ENCODE measurements around the gene RNF114. TPM values are rescaled to one million over a fixed set of nuclear protein-coding genes. Genes with fewer than 3 reads are reported as not detected.

RNF114 gene
- total RNA-seq, 1 experiment from 2014 or later: 88.1 TPM

DNA sequence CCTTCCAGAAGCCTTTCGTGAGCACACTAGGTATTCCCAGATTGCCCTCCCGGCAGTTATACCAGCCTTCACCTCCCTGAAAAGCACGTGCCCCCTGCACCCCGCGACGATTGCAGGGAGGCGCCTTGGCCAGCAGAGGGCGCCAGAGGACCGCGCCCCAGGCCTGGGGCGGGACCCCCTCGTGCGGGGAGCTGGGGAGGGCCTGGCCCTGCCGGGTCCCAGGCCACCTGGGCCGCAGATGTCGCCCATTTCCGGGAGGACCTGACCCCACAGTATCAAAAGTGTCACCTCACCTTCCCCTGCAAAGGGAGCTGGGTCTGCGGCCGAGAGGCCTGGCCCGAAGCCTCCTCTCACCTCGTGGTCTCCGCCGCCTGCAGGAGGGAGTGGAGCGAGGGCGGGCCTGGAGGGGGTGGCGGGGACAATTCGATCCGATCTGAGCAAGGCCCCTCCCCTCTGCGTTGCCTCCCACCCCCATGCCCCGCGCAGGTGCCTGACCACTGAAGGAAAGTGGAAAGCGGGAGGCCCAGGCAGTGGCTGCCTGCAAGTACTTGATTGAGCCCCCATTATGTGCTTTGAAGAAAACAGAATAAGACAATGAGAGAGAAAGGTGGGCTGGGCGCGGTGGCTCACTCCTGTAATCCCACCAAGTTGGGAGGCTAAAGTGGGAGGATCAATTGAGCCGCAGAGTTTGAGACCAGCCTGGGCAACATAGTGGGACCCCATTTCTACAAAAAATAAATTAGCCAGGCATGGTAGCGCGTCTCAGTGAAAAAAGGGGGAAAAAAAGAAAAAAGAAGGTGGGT, 43.0 kb downstream of the RNF114 start (continued):
- TF ChIP-seq, protein P1, sequence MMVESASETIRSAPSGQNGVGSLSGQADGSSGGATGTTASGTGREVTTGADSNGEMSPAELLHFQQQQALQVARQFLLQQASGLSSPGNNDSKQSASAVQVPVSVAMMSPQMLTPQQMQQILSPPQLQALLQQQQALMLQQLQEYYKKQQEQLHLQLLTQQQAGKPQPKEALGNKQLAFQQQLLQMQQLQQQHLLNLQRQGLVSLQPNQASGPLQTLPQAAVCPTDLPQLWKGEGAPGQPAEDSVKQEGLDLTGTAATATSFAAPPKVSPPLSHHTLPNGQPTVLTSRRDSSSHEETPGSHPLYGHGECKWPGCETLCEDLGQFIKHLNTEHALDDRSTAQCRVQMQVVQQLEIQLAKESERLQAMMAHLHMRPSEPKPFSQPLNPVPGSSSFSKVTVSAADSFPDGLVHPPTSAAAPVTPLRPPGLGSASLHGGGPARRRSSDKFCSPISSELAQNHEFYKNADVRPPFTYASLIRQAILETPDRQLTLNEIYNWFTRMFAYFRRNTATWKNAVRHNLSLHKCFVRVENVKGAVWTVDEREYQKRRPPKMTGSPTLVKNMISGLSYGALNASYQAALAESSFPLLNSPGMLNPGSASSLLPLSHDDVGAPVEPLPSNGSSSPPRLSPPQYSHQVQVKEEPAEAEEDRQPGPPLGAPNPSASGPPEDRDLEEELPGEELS (CRISPR knock-in tag; IDR thresholded peaks at IDR 0.05): peak; percentile 57; the same call in 1 of the 2 replicates
- no peak for TF ChIP-seq ZNF416 (CRISPR knock-in tag; IDR thresholded peaks at IDR 0.05)
- no peak for TF ChIP-seq TEAD4 (CRISPR knock-in tag; IDR thresholded peaks at IDR 0.05)
- no peak for TF ChIP-seq ZNF396 (CRISPR knock-in tag; IDR thresholded peaks at IDR 0.05; ENCODE audit: borderline replicate concordance)
- no peak for TF ChIP-seq NR2C2 (CRISPR knock-in tag; IDR thresholded peaks at IDR 0.05)
- TF ChIP-seq, protein P2, sequence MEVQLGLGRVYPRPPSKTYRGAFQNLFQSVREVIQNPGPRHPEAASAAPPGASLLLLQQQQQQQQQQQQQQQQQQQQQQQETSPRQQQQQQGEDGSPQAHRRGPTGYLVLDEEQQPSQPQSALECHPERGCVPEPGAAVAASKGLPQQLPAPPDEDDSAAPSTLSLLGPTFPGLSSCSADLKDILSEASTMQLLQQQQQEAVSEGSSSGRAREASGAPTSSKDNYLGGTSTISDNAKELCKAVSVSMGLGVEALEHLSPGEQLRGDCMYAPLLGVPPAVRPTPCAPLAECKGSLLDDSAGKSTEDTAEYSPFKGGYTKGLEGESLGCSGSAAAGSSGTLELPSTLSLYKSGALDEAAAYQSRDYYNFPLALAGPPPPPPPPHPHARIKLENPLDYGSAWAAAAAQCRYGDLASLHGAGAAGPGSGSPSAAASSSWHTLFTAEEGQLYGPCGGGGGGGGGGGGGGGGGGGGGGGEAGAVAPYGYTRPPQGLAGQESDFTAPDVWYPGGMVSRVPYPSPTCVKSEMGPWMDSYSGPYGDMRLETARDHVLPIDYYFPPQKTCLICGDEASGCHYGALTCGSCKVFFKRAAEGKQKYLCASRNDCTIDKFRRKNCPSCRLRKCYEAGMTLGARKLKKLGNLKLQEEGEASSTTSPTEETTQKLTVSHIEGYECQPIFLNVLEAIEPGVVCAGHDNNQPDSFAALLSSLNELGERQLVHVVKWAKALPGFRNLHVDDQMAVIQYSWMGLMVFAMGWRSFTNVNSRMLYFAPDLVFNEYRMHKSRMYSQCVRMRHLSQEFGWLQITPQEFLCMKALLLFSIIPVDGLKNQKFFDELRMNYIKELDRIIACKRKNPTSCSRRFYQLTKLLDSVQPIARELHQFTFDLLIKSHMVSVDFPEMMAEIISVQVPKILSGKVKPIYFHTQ (CRISPR knock-in tag; IDR thresholded peaks at IDR 0.05): no peak
- no peak for TF ChIP-seq CBFB (CRISPR knock-in tag; IDR thresholded peaks at IDR 0.05; ENCODE audit: low read depth)
- TF ChIP-seq, protein P3, sequence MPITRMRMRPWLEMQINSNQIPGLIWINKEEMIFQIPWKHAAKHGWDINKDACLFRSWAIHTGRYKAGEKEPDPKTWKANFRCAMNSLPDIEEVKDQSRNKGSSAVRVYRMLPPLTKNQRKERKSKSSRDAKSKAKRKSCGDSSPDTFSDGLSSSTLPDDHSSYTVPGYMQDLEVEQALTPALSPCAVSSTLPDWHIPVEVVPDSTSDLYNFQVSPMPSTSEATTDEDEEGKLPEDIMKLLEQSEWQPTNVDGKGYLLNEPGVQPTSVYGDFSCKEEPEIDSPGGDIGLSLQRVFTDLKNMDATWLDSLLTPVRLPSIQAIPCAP (CRISPR knock-in tag; IDR thresholded peaks at IDR 0.05): no peak
- TF ChIP-seq, protein P4, sequence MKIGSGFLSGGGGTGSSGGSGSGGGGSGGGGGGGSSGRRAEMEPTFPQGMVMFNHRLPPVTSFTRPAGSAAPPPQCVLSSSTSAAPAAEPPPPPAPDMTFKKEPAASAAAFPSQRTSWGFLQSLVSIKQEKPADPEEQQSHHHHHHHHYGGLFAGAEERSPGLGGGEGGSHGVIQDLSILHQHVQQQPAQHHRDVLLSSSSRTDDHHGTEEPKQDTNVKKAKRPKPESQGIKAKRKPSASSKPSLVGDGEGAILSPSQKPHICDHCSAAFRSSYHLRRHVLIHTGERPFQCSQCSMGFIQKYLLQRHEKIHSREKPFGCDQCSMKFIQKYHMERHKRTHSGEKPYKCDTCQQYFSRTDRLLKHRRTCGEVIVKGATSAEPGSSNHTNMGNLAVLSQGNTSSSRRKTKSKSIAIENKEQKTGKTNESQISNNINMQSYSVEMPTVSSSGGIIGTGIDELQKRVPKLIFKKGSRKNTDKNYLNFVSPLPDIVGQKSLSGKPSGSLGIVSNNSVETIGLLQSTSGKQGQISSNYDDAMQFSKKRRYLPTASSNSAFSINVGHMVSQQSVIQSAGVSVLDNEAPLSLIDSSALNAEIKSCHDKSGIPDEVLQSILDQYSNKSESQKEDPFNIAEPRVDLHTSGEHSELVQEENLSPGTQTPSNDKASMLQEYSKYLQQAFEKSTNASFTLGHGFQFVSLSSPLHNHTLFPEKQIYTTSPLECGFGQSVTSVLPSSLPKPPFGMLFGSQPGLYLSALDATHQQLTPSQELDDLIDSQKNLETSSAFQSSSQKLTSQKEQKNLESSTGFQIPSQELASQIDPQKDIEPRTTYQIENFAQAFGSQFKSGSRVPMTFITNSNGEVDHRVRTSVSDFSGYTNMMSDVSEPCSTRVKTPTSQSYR (CRISPR knock-in tag; IDR thresholded peaks at IDR 0.05): no peak
- TF ChIP-seq NR1H2 (CRISPR knock-in tag; IDR thresholded peaks at IDR 0.05): no peak
- TF ChIP-seq ELF4 (CRISPR knock-in tag; IDR thresholded peaks at IDR 0.05; ENCODE audit: low read depth): no peak
- TF ChIP-seq, protein P5, sequence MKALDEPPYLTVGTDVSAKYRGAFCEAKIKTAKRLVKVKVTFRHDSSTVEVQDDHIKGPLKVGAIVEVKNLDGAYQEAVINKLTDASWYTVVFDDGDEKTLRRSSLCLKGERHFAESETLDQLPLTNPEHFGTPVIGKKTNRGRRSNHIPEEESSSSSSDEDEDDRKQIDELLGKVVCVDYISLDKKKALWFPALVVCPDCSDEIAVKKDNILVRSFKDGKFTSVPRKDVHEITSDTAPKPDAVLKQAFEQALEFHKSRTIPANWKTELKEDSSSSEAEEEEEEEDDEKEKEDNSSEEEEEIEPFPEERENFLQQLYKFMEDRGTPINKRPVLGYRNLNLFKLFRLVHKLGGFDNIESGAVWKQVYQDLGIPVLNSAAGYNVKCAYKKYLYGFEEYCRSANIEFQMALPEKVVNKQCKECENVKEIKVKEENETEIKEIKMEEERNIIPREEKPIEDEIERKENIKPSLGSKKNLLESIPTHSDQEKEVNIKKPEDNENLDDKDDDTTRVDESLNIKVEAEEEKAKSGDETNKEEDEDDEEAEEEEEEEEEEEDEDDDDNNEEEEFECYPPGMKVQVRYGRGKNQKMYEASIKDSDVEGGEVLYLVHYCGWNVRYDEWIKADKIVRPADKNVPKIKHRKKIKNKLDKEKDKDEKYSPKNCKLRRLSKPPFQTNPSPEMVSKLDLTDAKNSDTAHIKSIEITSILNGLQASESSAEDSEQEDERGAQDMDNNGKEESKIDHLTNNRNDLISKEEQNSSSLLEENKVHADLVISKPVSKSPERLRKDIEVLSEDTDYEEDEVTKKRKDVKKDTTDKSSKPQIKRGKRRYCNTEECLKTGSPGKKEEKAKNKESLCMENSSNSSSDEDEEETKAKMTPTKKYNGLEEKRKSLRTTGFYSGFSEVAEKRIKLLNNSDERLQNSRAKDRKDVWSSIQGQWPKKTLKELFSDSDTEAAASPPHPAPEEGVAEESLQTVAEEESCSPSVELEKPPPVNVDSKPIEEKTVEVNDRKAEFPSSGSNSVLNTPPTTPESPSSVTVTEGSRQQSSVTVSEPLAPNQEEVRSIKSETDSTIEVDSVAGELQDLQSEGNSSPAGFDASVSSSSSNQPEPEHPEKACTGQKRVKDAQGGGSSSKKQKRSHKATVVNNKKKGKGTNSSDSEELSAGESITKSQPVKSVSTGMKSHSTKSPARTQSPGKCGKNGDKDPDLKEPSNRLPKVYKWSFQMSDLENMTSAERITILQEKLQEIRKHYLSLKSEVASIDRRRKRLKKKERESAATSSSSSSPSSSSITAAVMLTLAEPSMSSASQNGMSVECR (CRISPR knock-in tag; IDR thresholded peaks at IDR 0.05; ENCODE audit: borderline replicate concordance): peak; percentile 57; the same call in 1 of the 2 replicates
- TF ChIP-seq, protein P6, sequence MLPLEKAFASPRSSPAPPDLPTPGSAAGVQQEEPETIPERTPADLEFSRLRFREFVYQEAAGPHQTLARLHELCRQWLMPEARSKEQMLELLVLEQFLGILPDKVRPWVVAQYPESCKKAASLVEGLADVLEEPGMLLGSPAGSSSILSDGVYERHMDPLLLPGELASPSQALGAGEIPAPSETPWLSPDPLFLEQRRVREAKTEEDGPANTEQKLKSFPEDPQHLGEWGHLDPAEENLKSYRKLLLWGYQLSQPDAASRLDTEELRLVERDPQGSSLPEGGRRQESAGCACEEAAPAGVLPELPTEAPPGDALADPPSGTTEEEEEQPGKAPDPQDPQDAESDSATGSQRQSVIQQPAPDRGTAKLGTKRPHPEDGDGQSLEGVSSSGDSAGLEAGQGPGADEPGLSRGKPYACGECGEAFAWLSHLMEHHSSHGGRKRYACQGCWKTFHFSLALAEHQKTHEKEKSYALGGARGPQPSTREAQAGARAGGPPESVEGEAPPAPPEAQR (CRISPR knock-in tag; IDR thresholded peaks at IDR 0.05): no peak
- TF ChIP-seq, protein P7, sequence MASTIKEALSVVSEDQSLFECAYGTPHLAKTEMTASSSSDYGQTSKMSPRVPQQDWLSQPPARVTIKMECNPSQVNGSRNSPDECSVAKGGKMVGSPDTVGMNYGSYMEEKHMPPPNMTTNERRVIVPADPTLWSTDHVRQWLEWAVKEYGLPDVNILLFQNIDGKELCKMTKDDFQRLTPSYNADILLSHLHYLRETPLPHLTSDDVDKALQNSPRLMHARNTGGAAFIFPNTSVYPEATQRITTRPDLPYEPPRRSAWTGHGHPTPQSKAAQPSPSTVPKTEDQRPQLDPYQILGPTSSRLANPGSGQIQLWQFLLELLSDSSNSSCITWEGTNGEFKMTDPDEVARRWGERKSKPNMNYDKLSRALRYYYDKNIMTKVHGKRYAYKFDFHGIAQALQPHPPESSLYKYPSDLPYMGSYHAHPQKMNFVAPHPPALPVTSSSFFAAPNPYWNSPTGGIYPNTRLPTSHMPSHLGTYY (CRISPR knock-in tag; IDR thresholded peaks at IDR 0.05): no peak
- TF ChIP-seq, protein P8, sequence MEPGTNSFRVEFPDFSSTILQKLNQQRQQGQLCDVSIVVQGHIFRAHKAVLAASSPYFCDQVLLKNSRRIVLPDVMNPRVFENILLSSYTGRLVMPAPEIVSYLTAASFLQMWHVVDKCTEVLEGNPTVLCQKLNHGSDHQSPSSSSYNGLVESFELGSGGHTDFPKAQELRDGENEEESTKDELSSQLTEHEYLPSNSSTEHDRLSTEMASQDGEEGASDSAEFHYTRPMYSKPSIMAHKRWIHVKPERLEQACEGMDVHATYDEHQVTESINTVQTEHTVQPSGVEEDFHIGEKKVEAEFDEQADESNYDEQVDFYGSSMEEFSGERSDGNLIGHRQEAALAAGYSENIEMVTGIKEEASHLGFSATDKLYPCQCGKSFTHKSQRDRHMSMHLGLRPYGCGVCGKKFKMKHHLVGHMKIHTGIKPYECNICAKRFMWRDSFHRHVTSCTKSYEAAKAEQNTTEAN (CRISPR knock-in tag; IDR thresholded peaks at IDR 0.05): no peak
- TF ChIP-seq FOXP1 (CRISPR knock-in tag; IDR thresholded peaks at IDR 0.05; ENCODE audit: borderline replicate concordance): peak; percentile 83
- TF ChIP-seq, protein P9, sequence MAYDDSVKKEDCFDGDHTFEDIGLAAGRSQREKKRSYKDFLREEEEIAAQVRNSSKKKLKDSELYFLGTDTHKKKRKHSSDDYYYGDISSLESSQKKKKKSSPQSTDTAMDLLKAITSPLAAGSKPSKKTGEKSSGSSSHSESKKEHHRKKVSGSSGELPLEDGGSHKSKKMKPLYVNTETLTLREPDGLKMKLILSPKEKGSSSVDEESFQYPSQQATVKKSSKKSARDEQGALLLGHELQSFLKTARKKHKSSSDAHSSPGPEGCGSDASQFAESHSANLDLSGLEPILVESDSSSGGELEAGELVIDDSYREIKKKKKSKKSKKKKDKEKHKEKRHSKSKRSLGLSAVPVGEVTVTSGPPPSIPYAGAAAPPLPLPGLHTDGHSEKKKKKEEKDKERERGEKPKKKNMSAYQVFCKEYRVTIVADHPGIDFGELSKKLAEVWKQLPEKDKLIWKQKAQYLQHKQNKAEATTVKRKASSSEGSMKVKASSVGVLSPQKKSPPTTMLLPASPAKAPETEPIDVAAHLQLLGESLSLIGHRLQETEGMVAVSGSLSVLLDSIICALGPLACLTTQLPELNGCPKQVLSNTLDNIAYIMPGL (CRISPR knock-in tag; IDR thresholded peaks at IDR 0.05): peak; percentile 64
- TF ChIP-seq ZNF138 (CRISPR knock-in tag; conservative IDR thresholded peaks at IDR 0.05): no peak
